8988T (cell line): Measurements from ENCODE around the gene TKFC.
A peak's percentile ranks its signal among the peaks of the same experiment; 100 is the strongest.
"Not testable (repeated sequence)": the region's sequence is repeated elsewhere in the genome, so short reads cannot be mapped to it uniquely, and the experiment has no call there.

ENCODE experiments used
- DNase-seq: peaks from one replicate; pipeline ENCODE4 v3.0.0; 2011

Gene TKFC

GRCh38 chr11:61369372-61370348 lies 36.6 kb downstream of the TKFC start:
- DNase-seq: no peak

GRCh38 chr11:61370349-61371005 lies 37.4 kb downstream of the TKFC start:
- DNase-seq: no peak

GRCh38 chr11:61372659-61373420 lies 39.8 kb downstream of the TKFC start:
- no peak for DNase-seq

- no peak for DNase-seq
These were observed 42.7 kb downstream of the TKFC start for GRCh38 chr11:61375761-61376108.

GRCh38 chr11:61377461-61378160 lies 44.6 kb downstream of the TKFC start:
- no peak for DNase-seq

- no peak for DNase-seq
These were observed 45.8 kb downstream of the TKFC start for GRCh38 chr11:61378713-61379313.

- no peak for DNase-seq
These were observed 47.9 kb downstream of the TKFC start for GRCh38 chr11:61380884-61381283.

- not testable (repeated sequence) for DNase-seq
These were observed 50.8 kb downstream of the TKFC start for GRCh38 chr11:61383859-61384258.

- DNase-seq: peak; percentile 29
These were observed 51.5 kb downstream of the TKFC start for GRCh38 chr11:61384271-61385242.

GRCh38 chr11:61390161-61390560 lies 57.1 kb downstream of the TKFC start:
- no peak for DNase-seq

GRCh38 chr11:61392981-61393595 lies 60.1 kb downstream of the TKFC start:
- peak; percentile 43 for DNase-seq
